Esophagus squamous epithelium (tissue), 4 donors: Measurements from ENCODE around the gene PNMA6E.

Source experiments
- POLR2A ChIP-seq, 4 donors: fragments of 450-650 bp; IDR thresholded peaks; one replicate each; pipeline ENCODE4 v1.6.1; 2017; ENCODE audit warnings: antibody characterized with exemption in 4 of 4, mild to moderate bottlenecking in 4 of 4, moderate library complexity in 3 of 4
- TF ChIP-seq, protein P1 (sequence below), 6 experiments: fragments of 450-650 bp in 4 of 6; fragments of 200-600 bp in 2 of 6; sonication (generic) in 2 of 6; IDR thresholded peaks; one replicate each; pipeline ENCODE4 v1.5.1; 2016 to 2019; ENCODE audit warnings: antibody characterized with exemption in 6 of 6, mild to moderate bottlenecking in 4 of 6, moderate library complexity in 4 of 6

DNA sequence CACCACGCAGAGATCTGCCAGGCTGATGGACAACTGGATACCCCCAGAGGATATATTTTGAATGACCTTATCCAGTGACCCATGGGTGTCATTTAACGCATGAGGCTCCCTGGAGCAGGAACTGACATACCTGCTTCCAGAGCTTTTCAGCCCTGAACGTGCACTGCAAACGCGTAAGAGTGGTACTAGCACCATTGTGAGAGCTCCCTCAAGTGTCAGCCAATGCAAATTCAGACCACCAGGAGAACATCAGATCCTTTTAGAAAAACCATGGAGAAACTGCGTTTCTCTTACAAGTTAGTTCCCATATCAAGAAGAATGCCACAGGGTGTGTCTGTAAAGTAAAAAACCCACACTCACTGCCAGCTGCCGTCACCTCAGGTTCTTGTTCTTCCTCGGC, 37.4 kb upstream of the PNMA6E start:
- TF ChIP-seq, protein P1, sequence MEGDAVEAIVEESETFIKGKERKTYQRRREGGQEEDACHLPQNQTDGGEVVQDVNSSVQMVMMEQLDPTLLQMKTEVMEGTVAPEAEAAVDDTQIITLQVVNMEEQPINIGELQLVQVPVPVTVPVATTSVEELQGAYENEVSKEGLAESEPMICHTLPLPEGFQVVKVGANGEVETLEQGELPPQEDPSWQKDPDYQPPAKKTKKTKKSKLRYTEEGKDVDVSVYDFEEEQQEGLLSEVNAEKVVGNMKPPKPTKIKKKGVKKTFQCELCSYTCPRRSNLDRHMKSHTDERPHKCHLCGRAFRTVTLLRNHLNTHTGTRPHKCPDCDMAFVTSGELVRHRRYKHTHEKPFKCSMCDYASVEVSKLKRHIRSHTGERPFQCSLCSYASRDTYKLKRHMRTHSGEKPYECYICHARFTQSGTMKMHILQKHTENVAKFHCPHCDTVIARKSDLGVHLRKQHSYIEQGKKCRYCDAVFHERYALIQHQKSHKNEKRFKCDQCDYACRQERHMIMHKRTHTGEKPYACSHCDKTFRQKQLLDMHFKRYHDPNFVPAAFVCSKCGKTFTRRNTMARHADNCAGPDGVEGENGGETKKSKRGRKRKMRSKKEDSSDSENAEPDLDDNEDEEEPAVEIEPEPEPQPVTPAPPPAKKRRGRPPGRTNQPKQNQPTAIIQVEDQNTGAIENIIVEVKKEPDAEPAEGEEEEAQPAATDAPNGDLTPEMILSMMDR (IDR thresholded peaks at IDR 0.05), result no peak
- no peak for TF ChIP-seq POLR2A (IDR thresholded peaks at IDR 0.05)
